ENCODE data around the gene U2AF2. TPM values are rescaled to one million over a fixed set of nuclear protein-coding genes. Genes with fewer than 3 reads are reported as not detected.

Gene U2AF2
- total RNA-seq, 4 donors from 2014 or later = 78.8 to 149 (median 106) TPM

DNA sequence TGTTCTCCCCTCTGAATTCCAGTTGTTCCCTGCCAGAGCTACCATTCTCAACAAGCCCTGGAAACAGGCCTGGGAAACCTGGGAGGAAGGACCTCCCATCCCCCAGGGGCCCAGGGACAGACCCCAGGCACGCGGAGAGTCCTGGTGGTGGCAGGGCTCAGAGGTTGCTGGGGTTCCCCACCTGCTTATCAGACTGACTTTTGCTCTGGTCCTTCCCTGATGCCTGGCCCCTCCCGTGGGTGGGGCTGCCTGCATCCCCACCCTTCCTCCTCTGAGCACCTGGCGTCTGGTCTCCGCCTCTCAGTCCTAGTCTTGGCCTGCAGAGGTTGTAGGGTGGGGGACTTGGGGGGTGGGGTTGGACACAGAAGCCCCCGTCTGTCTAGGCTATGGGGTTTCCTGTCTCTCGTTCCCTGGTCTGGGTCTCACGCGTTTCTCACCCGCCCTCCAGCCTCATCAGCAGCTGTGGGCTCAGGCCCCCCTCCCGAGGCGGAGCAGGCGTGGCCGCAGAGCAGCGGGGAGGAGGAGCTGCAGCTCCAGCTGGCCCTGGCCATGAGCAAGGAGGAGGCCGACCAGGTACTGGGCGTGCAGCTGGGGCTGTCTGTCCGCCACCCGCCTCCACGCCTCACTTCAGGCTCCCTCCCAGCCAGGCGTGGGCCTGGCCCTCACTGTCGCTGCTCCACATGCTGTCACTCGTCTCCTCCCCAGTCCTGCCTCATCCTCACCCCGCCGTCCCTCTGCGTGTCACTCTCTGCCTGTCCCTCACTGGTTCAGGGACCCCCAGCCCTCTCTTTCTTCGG lies 33.8 kb downstream of the U2AF2 start:
- TF ChIP-seq, protein P1, sequence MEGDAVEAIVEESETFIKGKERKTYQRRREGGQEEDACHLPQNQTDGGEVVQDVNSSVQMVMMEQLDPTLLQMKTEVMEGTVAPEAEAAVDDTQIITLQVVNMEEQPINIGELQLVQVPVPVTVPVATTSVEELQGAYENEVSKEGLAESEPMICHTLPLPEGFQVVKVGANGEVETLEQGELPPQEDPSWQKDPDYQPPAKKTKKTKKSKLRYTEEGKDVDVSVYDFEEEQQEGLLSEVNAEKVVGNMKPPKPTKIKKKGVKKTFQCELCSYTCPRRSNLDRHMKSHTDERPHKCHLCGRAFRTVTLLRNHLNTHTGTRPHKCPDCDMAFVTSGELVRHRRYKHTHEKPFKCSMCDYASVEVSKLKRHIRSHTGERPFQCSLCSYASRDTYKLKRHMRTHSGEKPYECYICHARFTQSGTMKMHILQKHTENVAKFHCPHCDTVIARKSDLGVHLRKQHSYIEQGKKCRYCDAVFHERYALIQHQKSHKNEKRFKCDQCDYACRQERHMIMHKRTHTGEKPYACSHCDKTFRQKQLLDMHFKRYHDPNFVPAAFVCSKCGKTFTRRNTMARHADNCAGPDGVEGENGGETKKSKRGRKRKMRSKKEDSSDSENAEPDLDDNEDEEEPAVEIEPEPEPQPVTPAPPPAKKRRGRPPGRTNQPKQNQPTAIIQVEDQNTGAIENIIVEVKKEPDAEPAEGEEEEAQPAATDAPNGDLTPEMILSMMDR (IDR thresholded peaks at IDR 0.05) = no peak
- TF ChIP-seq POLR2A (IDR thresholded peaks at IDR 0.05) = no peak
- WGBS, 2 donors = 57 to 60% methylated on average over 25 to 27 of the region's 27 CpGs
- H3K4me3 ChIP-seq (ENCODE audit: low read depth, poor library complexity, severe bottlenecking) = no peak overlapping the region
- no peak for DNase-seq (ENCODE audit: low spot score in 2 of 2)
- intact Hi-C loops (cut with DNase I; ENCODE audit: low total_unique reads) = no loop called here

GRCh38 chr19:55689411-55690108 lies 34.7 kb downstream of the U2AF2 start:
- intact Hi-C loops (cut with DNase I; ENCODE audit: low total_unique reads) = no loop called here
- no peak for DNase-seq (ENCODE audit: low spot score in 2 of 2)

GRCh38 chr19:55690109-55690768 lies 35.4 kb downstream of the U2AF2 start:
- no peak overlapping the region for H3K4me3 ChIP-seq (ENCODE audit: low read depth, poor library complexity, severe bottlenecking)
- 94 to 95% methylated on average over 25 of the region's 25 CpGs for WGBS, 2 donors
- DNase-seq (ENCODE audit: low spot score in 2 of 2) = no peak
- TF ChIP-seq, protein P1 (IDR thresholded peaks at IDR 0.05) = no peak
- no peak for TF ChIP-seq POLR2A (IDR thresholded peaks at IDR 0.05)
- intact Hi-C loops (cut with DNase I; ENCODE audit: low total_unique reads) = no loop called here

More at GRCh38 chr19:55689411-55690108, 34.7 kb downstream of the U2AF2 start:
- no peak overlapping the region for H3K4me3 ChIP-seq (ENCODE audit: low read depth, poor library complexity, severe bottlenecking)
- WGBS, 2 donors = 94 to 95% methylated on average over 35 of the region's 35 CpGs
- TF ChIP-seq, protein P1 (IDR thresholded peaks at IDR 0.05) = no peak
- no peak for TF ChIP-seq POLR2A (IDR thresholded peaks at IDR 0.05)

DNA sequence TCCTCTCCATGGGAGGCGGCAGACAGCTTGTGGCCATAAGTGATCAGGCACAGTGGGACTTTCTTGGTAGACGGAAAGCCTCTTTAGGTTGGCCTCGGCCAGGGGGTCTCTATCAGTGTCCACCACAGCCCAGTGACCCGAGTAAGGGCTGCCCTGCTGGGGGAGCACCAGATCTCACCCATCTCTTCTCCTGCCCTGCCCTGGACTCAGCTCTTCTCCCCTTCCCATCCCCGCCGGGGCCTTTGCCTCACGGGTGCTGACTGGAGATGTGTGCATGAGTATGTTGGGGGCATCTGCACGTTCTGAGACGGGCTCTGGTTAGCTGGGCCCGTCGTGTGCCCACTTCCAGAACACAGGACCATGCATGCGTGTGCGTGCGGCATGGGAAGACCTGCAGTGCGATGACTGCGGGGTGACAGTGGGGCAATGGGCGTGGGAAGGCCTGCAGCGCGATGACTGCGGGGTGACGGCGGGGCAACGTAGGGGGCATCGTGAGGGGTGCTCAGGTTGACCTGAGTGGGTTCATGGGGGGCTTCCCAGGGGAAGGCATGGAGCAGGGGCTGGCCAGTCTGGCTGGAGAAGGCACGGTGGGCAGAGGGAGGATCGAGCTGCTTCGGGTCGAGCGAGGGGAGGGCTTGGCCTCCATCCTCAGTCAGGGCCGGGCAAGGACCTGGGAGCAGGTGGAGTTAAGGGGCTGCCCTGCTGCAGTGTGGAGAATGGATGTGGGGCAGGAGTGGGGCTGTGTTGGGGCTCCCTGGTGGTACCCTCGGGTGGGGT lies 36.1 kb downstream of the U2AF2 start:
- no peak for TF ChIP-seq POLR2A (IDR thresholded peaks at IDR 0.05)
- TF ChIP-seq, protein P1 (IDR thresholded peaks at IDR 0.05) = no peak
- H3K4me3 ChIP-seq (ENCODE audit: low read depth, poor library complexity, severe bottlenecking) = no peak overlapping the region
- intact Hi-C loops (cut with DNase I; ENCODE audit: low total_unique reads) = no loop called here
- WGBS, 2 donors = 94 to 97% methylated on average over 29 to 30 of the region's 31 CpGs
- DNase-seq (ENCODE audit: low spot score in 2 of 2) = peak in 1 of 2 donors; percentile 74

Measured in lower leg skin (tissue), 4 donors.